ENCODE measurements around the gene TUNAR. TPM values are rescaled to one million over a fixed set of nuclear protein-coding genes. Genes with fewer than 3 reads are reported as not detected.

The TUNAR gene
- total RNA-seq, 1 donor: not detected

- TF ChIP-seq CTCF (IDR thresholded peaks at IDR 0.05; ENCODE audit: insufficient read depth, low read depth, low read length): no peak
Observed at GRCh38 chr14:95889236-95889979, 12.8 kb downstream of the TUNAR start.

GRCh38 chr14:95891742-95892141 lies 15.1 kb downstream of the TUNAR start:
- no peak for TF ChIP-seq CTCF (IDR thresholded peaks at IDR 0.05; ENCODE audit: insufficient read depth, low read depth, low read length)
- DNase-seq (ENCODE audit: low read depth): peak; percentile 17
- H3K4me3 ChIP-seq (ENCODE audit: low read depth, low read length): no peak overlapping the region

More at GRCh38 chr14:95889236-95889979, 12.8 kb downstream of the TUNAR start:
- DNase-seq (ENCODE audit: low read depth): no peak
- no peak overlapping the region for H3K4me3 ChIP-seq (ENCODE audit: low read depth, low read length)

GRCh38 chr14:95892142-95892541 lies 15.5 kb downstream of the TUNAR start:
- no peak for DNase-seq (ENCODE audit: low read depth)
- H3K4me3 ChIP-seq (ENCODE audit: low read depth, low read length): no peak overlapping the region
- TF ChIP-seq CTCF (IDR thresholded peaks at IDR 0.05; ENCODE audit: insufficient read depth, low read depth, low read length): no peak

GRCh38 chr14:95895720-95896119 lies 19.1 kb downstream of the TUNAR start:
- no peak overlapping the region for H3K4me3 ChIP-seq (ENCODE audit: low read depth, low read length)
- TF ChIP-seq CTCF (IDR thresholded peaks at IDR 0.05; ENCODE audit: insufficient read depth, low read depth, low read length): no peak
- no peak for DNase-seq (ENCODE audit: low read depth)

GRCh38 chr14:95896498-95897135 lies 20.0 kb downstream of the TUNAR start:
- no peak overlapping the region for H3K4me3 ChIP-seq (ENCODE audit: low read depth, low read length)
- no peak for DNase-seq (ENCODE audit: low read depth)
- no peak for TF ChIP-seq CTCF (IDR thresholded peaks at IDR 0.05; ENCODE audit: insufficient read depth, low read depth, low read length)

GRCh38 chr14:95897280-95897679 lies 20.6 kb downstream of the TUNAR start:
- H3K4me3 ChIP-seq (ENCODE audit: low read depth, low read length): no peak overlapping the region
- TF ChIP-seq CTCF (IDR thresholded peaks at IDR 0.05; ENCODE audit: insufficient read depth, low read depth, low read length): no peak
- no peak for DNase-seq (ENCODE audit: low read depth)

Data from fibroblast of villous mesenchyme (primary cell).